ENCODE data around the gene SYNGAP1.
A peak's percentile ranks its signal among the peaks of the same experiment; 100 is the strongest.

Gene SYNGAP1

DNA sequence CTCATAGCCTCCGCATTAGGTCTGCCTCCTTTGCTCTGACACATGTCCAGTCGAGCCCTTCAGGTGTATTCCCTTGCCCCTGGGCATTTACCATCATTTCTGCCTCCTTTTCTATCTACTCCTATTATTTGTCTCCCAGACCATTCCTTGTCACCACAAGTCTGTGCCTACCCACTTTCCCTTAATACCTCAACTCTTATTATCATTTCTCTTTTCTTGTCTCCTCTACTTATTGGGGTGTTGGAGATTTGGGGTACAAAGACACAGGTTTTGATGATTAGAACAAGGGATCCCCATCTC is 1.4 kb downstream of the SYNGAP1 start:
- DNase-seq (ENCODE audit: low spot score): no peak

DNA sequence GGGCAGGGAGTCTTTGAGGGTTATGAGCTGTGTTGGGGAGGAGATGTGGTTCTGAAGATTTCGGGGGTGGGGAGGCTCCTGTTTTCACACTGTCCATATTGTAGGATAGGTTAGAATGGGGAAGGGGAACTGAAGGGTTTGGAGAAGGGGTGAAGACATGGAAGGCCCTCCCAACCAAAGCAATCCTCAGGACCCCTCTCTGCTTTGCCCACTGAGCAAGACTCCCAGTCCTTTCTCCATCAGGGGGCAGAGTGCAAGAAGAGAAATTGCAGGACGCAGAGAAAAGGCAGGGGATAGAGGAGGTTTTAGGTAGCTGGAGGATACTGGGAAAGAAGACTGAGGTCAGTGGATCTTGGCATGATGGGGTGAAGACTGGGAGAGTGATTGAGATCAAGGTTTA is 3.9 kb downstream of the SYNGAP1 start:
- no peak for DNase-seq (ENCODE audit: low spot score)

DNA sequence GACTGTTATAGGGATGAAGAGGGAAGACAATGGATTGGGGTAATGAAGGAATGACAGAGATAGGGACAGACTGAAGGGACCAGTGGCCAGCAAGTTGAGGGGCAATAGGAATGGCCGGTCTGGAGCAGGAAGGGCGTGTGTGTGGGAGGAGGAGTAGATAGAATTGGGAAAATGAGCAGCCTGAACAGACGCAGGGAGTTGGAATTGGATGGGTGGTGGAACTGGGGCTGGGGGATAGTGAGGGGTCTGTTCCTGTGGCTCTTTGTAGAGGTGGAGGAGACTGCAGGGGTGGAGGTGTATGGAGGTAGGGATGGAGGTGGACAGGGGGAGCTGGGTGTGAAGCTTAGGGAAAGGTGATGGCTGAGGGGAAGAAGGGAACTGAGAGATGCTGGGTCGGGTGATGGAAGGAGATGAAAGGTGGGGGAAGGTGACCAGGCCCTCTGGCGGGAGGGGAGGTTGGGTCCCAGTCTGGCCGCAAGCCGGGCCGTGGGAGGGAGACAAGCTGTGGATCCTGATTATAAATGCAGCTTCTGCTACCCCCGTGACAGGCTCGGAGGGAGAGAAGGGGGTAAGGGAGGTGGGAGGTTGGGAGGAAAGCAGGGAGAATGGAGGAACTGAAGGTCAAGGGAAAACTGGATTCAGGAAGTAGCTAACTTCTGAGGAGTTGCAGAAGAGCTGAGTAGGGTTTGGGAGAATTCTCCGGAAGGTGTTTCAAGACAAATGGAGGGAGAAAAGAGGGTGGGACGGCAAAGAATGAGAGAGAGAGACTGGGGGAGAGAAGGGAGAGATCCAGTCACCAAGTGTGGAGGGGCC is 5.2 kb downstream of the SYNGAP1 start:
- peak; percentile 29 for DNase-seq (ENCODE audit: low spot score)

DNA sequence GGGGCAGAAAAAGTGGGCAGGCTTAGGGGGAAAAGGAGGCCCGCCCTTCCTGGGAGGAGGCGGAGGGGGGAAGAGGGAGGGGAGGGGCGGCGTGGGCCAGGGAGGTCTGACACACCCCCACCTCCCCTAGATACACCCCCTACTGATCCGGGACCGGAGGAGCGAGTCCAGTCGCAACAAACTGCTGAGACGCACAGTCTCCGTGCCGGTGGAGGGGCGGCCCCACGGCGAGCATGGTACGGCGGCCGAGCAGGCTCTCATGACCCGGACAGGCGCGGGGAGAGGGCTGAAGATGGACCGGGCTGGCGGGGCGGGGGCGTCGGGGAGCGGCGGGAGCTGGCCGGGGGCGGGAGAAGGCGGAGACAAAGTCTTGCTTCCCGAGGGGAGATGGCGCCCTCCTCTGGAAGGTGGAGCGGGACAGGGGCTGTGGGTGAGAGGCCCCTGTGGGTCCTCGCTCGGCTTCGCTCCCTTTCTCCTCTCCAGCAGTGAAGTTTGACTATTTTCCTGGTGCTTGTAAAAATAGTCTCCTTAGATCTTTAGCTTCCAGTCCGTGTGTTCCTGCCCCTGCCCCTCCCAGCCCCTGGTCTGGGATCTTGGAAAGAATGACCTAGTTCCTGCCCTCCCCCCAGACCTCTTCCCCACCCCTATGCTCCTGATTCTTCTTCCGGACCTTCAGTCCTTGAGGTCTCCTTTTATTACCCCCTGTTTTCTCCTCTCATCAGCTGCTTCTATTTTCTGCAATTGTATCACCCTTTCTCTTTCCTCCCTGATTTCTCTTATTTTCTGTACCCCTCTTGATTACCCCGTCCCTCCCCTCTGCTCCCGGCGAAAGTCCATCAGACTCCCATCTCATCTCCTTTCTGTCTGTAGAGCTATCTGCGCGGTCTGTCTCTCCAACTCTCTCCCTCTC is 6.1 kb downstream of the SYNGAP1 start:
- peak; percentile 91 for DNase-seq (ENCODE audit: low spot score)

DNA sequence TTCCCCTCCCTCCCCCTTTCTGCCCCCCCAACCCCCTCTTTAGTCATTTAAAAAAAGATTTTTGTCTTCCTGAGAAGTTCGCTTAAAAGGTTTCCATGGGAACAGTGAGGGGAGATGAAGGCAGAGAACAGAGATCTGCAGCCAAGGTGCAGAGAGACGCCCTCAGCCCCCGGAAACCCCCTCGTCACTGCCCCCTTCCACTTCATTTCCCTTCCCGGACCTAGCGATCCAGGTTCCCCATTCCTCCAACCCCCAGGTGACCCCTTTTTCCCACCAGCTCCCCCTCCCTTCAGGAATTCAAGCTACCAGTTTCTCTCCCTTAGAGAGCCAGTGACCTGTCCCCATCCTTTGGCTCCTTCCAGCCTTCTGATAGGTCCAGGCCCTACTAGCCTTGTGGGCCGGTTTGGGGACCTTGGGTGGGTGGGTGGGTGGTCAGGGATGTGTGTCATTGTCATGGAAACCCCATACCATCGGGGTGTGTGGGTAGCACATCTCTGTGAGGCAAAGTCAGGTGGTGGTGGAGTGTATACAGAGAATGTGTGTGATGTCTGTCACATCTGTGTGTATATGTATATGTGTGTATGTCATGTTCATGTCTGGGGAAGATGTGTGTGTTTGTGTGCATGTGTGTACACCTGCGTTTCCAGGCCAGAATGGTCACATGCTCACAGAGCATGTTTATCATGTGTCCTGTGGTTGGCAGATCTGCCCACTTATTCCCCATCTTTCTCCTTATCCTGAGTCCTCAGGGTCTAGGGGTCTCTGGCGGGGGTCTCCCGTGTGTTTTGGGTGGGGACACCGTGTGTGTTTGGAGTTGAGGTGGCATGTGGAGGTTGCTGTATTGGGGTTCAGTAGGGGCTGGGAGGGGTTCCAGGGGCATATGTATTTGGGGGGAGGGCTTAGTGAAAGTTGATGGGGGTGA is 7.0 kb downstream of the SYNGAP1 start:
- no peak for DNase-seq (ENCODE audit: low spot score)

DNA sequence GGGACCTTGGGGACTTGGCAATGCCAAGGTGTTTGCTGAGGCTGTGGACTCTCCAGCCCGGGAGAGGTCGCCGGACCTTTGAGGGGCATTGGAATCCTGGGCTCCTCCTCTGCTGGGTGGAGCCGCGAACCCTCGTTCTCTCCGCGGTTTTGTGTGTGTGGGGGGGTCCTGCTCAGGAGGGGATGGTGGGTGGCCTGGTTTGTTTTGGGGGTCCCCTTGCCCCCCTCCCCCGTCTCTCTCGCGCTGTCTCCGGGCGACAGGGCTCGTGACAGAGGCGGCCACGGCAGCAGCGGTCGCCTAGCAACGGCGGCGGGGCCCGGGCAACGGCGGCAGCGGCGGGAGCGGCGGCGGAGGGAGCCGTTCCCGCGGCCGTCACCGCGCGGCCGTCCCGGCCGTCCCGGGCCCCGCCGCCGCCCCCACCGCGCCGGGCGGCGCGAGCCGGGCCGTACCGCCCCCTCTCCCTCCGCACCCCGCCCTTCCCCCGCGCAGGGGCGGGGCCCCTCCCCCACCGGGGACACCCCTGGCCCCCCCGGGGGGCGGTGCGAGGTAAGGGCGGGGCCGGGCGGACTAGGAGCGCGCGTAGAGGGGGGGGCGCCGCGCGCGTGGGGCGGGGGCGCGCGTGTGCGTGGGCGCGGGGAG is 7.8 kb downstream of the SYNGAP1 start:
- DNase-seq (ENCODE audit: low spot score): peak; percentile 80

DNA sequence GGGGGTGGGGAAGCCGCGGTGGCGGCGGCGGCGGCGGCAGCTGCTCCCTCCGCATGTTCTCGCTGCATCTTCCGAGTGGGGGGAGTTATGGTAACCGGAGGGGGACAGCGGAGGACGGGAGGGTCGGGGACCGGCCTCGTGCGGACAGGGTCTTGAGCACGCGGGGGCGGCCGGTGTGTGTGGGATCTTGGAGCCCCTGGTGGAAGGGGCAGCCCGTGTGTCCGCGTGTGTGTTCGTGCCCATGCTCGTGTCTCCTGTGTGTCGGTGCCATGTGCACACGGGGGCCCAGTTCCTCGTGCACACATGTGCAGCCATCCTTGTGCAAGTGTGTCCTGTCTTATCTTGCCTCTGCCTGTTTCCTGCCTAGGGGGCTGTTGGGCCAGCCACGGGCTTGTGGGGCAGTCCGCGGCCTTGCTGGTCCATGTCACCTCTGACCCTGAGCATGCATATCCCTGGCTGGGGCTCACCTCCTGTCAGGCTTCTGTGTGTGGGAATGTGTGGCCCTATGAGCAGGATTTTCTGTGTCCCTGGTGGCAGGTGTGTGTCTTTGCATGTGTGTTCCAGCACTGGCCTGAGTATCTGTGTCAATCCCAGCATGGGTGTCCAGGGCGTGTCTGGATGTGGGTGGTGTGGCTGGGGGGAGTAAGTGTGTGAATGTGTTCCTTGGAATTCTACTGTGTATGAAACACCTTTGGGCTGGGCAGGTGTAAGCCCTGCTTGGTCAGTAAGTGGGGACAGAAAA is 8.5 kb downstream of the SYNGAP1 start:
- DNase-seq (ENCODE audit: low spot score): peak; percentile 49

DNA sequence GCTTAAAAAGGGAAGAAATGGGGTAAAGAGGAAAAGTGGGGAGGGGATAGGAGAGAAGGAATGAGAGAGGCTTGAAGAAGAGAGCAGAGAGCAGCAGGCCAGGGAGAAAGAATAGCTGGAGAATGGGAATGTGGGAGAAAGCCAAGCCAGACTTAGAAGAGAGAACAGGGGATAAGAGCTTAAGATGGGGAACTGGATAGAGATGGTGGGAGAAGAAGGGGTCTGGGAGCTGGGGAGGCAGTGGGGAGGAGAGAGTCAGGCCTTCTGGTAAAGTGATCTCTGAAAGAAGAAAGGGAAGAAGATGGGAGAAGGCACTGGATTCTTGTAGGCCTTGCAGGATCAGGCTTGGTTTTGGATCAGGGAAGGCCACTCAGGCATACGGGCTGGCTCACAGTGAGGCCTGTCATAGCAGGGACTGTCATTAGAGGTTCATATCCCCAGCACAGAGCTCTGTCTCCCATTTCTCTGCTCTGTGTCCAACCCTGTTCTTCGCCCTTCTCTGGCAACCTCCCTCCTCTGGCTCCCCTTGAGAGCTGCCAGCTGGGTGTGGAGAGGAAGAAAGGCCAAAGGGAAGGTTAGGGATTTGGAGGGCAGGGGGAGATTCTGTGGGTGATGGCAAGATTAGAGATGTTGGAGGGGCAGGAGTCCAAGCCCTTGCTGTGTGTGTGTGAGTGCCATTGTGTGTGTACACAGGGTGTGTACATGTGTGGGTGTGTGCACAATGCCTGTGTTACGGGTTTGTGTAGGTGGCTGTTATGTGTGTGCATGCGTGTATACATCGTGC is 9.3 kb downstream of the SYNGAP1 start:
- DNase-seq (ENCODE audit: low spot score): no peak

DNA sequence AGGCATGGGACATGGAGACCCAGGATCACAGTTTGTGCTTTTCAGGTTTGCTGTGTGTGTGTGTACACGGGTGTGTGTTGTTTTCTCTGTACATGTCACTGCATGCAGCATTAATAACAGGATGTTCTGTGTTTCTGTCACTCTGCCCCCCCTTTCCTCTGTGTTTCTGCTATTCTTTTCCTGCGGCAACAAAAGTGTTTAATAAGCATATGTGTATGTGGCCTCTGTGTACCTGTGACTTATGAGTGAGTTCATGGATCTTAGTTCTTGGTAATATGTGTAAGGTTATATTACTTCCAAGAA is 9.8 kb downstream of the SYNGAP1 start:
- no peak for DNase-seq (ENCODE audit: low spot score)

DNA sequence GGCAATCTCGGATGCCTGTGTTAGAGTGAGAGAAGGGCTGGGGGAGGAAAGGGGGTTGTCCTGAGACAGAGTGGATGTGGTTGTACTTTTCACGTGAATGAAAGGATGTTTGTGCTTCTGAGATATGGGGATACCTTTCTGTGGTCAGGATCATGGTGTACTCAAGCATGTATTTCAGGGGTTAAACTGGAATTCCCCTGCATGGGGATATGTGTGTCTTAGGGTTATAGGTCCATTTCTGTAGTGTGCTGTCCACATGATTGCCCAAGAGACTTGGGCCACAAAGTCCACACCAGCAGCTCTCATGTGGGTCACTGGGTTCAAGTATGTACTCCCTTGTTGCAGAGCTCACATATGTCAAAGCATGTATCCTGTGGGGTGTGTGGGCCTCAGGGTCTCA is 10.5 kb downstream of the SYNGAP1 start:
- no peak for DNase-seq (ENCODE audit: low spot score)

DNA sequence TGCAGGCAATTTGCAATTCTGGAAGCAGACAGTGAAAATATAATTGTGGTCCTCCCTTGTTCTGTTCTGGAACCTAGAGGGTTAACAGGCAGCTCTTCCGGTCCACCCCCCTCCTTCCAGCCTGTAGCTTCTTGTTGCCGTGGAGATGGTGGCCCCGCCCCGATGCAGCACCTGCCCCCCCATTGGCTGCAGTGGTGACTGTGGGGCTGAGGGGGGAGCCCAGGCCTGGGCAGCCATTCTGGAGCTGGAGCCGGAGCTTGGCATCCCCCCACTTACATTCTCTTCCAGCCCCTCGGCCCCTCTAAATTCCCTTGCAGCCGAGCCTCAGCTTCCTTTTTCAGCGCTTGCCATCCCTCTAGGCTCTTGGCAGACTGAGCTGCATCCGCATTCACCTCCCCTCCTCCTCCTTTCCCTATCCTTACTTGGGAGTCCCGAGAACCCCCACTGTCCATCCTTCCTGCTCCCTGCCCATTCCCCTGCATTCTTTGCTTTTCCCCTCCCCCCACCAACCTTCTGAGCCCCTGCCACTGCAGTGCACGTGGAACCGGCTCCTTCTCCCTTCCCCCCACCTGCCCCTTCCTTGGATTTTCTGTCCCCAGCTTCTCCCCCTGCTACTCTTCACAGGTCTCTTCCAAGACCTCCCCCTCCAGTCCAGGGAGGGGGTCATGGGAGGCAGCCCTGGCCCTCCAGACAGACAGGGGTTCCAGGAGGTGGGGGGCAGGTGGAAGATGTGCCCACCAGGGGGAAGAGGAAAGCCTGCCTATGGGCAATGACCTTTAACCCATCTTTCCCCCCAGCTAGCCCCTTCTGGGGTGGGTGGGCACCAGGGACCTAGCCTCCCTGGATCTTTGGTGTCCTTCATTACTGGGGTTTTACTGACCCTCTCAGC is 11.4 kb downstream of the SYNGAP1 start:
- DNase-seq (ENCODE audit: low spot score): peak; percentile 68

DNA sequence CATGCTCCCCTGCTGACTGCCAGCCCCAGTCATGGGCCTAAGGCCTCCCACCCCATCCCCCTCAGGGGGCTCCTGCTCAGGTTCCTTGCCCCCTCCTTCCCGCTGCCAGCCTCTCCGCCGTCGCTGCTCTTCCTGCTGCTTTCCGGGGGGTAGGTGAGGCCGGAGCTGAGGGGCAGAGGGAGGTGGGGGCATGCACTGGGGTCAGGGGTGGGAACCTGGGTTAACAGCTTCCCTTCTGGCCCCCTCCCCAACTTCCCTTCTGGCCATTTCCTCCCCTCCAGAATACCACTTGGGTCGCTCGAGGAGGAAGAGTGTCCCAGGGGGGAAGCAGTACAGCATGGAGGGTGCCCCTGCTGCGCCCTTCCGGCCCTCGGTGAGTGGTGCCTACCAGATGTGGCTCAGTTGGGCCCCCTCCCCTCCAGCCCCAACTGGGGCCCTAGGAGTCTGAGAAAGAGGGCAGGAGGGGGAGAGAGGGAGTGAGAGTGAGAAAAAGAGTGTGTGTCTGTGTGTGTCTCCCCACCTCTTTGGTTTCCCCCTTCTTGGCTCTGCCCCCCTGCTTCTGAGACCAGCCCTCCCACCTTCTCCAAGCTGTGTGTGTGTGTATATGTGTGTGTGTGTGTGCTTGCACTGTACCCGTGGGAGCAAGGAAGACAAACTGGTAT is 12.1 kb downstream of the SYNGAP1 start:
- no peak for DNase-seq (ENCODE audit: low spot score)

DNA sequence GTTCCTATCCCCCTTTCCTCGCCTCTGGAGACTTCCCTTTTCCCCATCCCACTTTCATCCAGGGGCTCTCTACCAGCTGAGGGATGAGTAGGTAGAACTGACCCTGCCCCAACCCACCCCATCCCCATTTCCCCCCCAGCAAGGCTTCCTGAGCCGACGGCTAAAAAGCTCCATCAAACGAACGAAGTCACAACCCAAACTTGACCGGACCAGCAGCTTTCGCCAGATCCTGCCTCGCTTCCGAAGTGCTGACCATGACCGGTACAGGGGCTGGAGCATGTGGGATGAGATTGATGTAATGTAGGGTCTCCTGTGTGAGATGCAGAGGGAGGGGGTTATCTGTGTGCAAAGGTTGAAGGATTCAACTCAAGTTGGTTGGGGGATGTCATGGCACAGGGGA is 12.7 kb downstream of the SYNGAP1 start:
- DNase-seq (ENCODE audit: low spot score): no peak

DNA sequence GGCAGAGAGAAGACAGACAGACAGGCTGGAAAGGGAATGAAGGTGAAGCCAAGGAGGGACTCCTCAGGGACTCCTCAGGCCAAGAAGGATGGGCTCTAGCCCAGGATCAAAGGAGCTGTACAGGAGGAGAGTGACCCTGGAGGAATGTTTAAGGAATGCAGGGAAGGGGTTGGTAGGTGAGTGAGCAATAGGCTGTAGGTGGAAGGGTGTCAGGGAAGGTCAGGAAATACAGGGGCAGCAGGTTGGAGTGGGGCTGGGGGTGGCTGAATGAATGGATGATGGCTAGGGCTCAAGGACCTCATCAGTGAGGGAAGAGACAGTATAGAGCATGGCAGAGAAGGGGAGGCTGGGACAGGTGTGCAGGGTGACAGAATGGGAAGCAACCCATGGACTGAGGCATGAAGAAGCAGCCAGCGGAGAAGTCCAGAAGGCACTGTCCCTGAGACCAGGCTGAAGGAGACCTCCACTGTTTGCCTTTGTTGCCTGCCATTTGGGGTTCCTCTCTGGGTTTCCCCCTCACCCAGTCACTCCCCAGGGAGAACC is 13.2 kb downstream of the SYNGAP1 start:
- DNase-seq (ENCODE audit: low spot score): no peak

DNA sequence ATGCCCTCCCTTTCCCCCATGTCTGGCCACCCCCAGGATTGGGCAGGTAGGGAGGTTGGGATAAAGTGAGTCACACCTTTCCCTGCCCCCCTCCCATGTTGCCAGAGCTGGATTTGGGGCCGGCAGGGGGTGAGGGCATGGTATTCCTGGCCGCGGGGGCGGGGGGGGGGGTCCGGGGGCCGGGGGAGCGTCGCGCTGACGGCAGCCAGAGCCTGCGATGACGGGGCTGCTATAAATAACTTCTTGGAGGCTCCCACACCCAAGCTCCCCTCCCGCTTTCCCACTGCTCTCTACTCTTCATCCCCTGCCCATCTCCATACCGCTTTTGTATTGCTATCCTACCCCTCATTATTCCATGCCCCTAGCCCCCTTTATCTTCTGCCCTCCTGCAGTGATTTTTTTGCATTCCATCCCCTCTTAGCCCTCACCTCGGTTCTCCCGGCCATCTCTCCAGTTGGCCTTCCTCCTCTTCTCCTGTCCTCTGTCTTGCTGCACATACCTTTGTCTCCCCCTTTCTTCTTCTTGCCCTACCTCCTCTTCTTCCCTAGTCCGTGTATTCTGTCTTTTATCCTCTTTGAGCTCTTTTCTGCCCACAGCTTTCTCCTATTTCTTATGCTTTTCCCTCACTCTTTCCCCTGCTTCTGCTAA is 13.8 kb downstream of the SYNGAP1 start:
- DNase-seq (ENCODE audit: low spot score): no peak

DNA sequence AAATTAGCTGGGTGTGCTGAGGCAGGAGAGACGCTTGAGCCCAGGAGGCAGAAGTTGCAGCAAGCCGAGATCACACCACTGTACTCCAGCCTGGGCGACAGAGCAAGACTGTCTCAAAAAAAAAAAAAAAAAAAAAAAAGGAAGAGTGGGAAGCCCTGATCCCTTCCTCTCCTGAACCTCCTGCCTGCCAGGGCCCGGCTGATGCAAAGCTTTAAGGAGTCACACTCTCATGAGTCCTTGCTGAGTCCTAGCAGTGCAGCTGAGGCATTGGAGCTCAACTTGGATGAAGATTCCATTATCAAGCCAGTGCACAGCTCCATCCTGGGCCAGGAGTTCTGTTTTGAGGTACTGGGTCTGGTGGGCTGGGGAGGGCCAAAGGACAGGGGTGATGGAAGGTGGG is 15.1 kb downstream of the SYNGAP1 start:
- DNase-seq (ENCODE audit: low spot score): no peak

DNA sequence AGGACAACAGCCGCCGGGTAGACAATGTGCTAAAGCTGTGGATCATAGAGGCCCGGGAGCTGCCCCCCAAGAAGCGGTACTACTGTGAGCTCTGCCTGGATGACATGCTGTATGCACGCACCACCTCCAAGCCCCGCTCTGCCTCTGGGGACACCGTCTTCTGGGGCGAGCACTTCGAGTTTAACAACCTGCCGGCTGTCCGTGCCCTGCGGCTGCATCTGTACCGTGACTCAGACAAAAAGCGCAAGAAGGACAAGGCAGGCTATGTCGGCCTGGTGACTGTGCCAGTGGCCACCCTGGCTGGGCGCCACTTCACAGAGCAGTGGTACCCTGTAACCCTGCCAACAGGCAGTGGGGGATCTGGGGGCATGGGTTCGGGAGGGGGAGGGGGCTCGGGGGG is 17.8 kb downstream of the SYNGAP1 start:
- DNase-seq (ENCODE audit: low spot score): no peak

DNA sequence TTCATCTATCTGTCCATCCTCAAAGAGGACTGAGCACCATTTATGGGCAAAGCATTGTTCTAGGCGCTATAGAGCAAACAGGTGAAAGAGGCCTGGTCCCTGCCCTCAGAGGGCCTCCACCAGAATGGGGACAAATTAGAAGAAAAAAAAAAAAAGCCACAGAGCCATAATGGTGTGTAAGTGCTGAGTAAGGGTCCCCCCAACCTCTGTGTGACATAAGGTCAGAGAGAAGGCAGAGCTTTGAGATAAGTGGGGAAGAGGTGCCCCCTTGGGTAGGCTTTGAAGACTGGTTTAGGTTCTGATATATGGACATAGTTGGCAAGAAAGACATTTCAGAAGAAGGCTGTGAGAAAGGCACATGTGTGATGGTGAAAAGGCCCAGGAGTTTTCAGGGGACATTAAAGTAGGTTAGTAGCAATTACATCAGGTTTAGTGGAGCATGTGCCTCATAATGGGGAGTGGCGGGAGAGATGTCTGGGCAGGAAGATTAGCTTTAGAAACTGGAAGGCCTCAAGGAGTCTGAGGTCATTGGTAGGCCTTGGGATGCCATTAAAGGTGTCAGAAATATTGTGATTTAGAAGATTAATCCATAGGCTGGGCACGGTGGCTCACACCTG is 19.2 kb downstream of the SYNGAP1 start:
- no peak for DNase-seq (ENCODE audit: low spot score)

Data from GM03348 (cell line).